Measurements from ENCODE around the gene FOXP1. TPM values are rescaled to one million over a fixed set of nuclear protein-coding genes. Genes with fewer than 3 reads are reported as not detected.

The FOXP1 gene
- total and polyA plus RNA-seq, 9 of the 15 experiments (the other 6 are each of a cell fraction or from before 2014, with no cell fraction given) = 7.7 to 34.5 (median 13.7) TPM

GRCh38 chr3:71225002-71225684 is 358.4 kb downstream of the FOXP1 start:
- intact Hi-C loops (cut with micrococcal nuclease) = no loop called here
- no peaks in the 10 kb centered on the region for H3K9me1 ChIP-seq (ENCODE audit: control insufficient read depth, insufficient read depth, low read length)
- WGBS (ENCODE audit: insufficient coverage, low coverage, missing lambda C conversion rate) = 74% methylated on average over 7 of the region's 7 CpGs
- H3K36me3 ChIP-seq (ENCODE audit: control insufficient read depth, insufficient read depth, low read length) = no peaks in the 10 kb centered on the region
- H3K27ac ChIP-seq (ENCODE audit: extremely low read depth, low read depth, low read length) = no peak overlapping the region
- ATAC-seq = no peak
- in situ Hi-C loops (cut with MboI) = no loop called here
- no peaks in the 10 kb centered on the region for H4K20me1 ChIP-seq (replicated peaks; ENCODE audit: control insufficient read depth, insufficient read depth, low read length)
- H3K4me1 ChIP-seq (replicated peaks in 1 of 2; ENCODE audit: control insufficient read depth in 2 of 2, insufficient read depth in 2 of 2, low read length in 2 of 2) = peaks cover 9 to 26% of the 10 kb centered on the region in 2 experiments
- no peak overlapping the region for H3K4me3 ChIP-seq
- H3K27me3 ChIP-seq (ENCODE audit: control insufficient read depth in 2 of 2, insufficient read depth in 2 of 2, low read length in 2 of 2) = no peaks in the 10 kb centered on the region
- TF ChIP-seq ZNF140 (CRISPR knock-in tag; IDR thresholded peaks at IDR 0.05) (no peak), FOXO4 (CRISPR knock-in tag; IDR thresholded peaks at IDR 0.05) (no peak), ZNF146 (CRISPR knock-in tag; IDR thresholded peaks at IDR 0.05; ENCODE audit: unreplicated experiment) (no peak), ZNF77 (CRISPR knock-in tag; IDR thresholded peaks at IDR 0.05) (no peak), ZNF583 (CRISPR knock-in tag; IDR thresholded peaks at IDR 0.05) (no peak), ARID4B (CRISPR knock-in tag; IDR thresholded peaks at IDR 0.05) (no peak), HNRNPK (IDR thresholded peaks at IDR 0.05; ENCODE audit: low read depth, low read length, poor library complexity, severe bottlenecking) (no peak), HDAC8 (tag; IDR thresholded peaks at IDR 0.05) (no peak), ZNF212 (CRISPR knock-in tag; IDR thresholded peaks at IDR 0.05) (no peak)
- POLR2A ChIA-PET = interaction anchor here (0.6 kb wide), 1 partner anchor 248 kb away, joined by 3 read pairs; no protein-coding TSS in a partner anchor
- no peak for FAIRE-seq
- CTCF ChIA-PET (ENCODE audit: low intra/inter-chr PET ratio) = no interaction called here
- no peak overlapping the region for H2AFZ ChIP-seq (ENCODE audit: low read depth, low read length)
- DNase-seq (ENCODE audit: extremely low read depth in 1 of 4, low spot score in 3 of 4) = no peak
- H3K4me2 ChIP-seq (ENCODE audit: insufficient read depth, low read length) = no peak overlapping the region
- H3K9ac ChIP-seq (ENCODE audit: insufficient read depth in 1 of 2, low read depth in 2 of 2, low read length in 2 of 2) = no peak overlapping the region
- no TSS peak for BruUV-seq (replicated peaks)
- H3K9me3 ChIP-seq (replicated peaks; ENCODE audit: control insufficient read depth, insufficient read depth, low read depth, low read length) = no peaks in the 10 kb centered on the region
- no peaks in the 10 kb centered on the region for H3K79me2 ChIP-seq (ENCODE audit: control insufficient read depth, insufficient read depth, low read length)
